IPS-20b (cell line): ENCODE results near the gene IPCEF1.
"Not testable (repeated sequence)": the region's sequence is repeated elsewhere in the genome, so short reads cannot be mapped to it uniquely, and the experiment has no call there.

Experiments
- H3K27ac ChIP-seq: one replicate; pipeline ENCODE4 v1.5.1; 2013; ENCODE audit warnings: low read length
- H3K27me3 ChIP-seq: 2 replicates; pipeline ENCODE4 v1.6.1; 2013; ENCODE audit warnings: mild to moderate bottlenecking, low read length, inconsistent platforms; ENCODE audit not compliant: insufficient read depth
- H3K36me3 ChIP-seq: 2 replicates; pipeline ENCODE4 v1.6.1; 2013; ENCODE audit warnings: low read depth, mild to moderate bottlenecking, inconsistent platforms, low read length, moderate library complexity; ENCODE audit not compliant: insufficient read depth
- H3K4me1 ChIP-seq: 2 replicates; pipeline ENCODE4 v1.6.1; 2013; ENCODE audit warnings: mild to moderate bottlenecking, control low read depth, inconsistent platforms, low read length, moderate library complexity; ENCODE audit not compliant: insufficient read depth
- H3K4me3 ChIP-seq: 2 replicates; pipeline ENCODE4 v1.5.1; 2013; ENCODE audit warnings: mild to moderate bottlenecking, low read length, inconsistent platforms
- H3K9ac ChIP-seq: 2 replicates; pipeline ENCODE4 v1.6.1; 2013; ENCODE audit warnings: low read depth, mild to moderate bottlenecking, inconsistent platforms, low read length, moderate library complexity
- H3K9me3 ChIP-seq: 2 replicates; pipeline ENCODE4 v1.6.1; 2013; ENCODE audit warnings: mild to moderate bottlenecking, low read depth, low read length, inconsistent platforms; ENCODE audit not compliant: insufficient read depth

IPCEF1 gene

DNA sequence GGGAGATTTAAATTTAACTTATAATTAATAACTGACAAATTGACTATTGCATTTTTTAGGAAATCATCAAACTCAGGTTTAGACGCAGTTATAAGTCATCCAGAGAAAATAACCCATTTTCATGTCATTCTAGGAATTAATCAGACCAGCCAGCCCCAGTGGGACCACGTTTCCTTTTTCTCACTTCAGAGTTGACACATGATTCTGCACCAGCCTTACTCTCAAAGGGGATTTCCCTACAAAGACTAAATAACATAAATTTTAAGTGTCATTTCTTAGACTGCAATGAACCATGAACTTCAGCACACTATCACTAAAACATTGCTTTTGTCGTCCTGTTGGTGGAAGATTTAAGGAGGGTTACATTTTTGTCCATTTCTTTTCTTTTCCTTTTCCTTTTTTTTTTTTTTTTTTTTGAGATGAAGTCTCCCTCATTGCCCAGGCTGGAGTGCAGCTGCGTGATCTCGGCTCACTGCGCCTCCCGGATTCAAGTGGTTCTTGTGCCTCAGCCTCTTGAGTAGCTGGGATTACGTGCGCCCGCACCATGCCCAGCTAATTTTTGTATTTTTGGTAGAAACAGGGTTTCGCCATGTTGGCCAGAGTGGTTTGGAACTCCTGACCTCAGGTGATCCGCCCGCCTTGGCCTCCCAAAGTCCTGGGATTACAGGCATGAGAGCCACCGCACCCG, 3.6 kb downstream of the IPCEF1 start:
- Histone ChIP-seq H3K36me3 (no peaks in the 10 kb centered on the region), H3K9me3 (no peaks in the 10 kb centered on the region), H3K27me3 (no peaks in the 10 kb centered on the region), H3K27ac (no peak overlapping the region), H3K4me1 (no peaks in the 10 kb centered on the region), H3K4me3 (no peak overlapping the region), H3K9ac (no peak overlapping the region)

DNA sequence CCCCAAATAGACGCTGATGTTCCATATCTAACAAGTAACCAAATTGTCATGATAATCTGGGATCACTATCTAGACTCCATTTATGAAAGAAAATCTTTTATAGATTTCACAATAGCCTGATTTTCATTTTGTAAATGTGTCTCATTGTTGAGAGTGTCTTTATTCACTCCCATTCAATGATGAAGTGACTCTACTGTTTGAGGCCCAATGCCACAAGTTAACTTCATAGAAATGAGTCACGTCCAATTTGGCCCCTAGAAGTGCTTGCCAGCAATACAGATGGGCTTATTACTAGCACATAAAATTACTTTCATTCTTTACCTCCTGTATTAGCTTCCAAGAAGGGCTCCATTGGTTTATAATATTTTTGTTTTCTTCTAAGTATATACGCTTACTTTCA, 6.3 kb downstream of the IPCEF1 start:
- H3K4me1 ChIP-seq: no peaks in the 10 kb centered on the region
- H3K36me3 ChIP-seq: no peaks in the 10 kb centered on the region
- H3K4me3 ChIP-seq: no peak overlapping the region
- H3K27me3 ChIP-seq: no peaks in the 10 kb centered on the region
- H3K9ac ChIP-seq: no peak overlapping the region
- H3K27ac ChIP-seq: no peak overlapping the region
- no peaks in the 10 kb centered on the region for H3K9me3 ChIP-seq

DNA sequence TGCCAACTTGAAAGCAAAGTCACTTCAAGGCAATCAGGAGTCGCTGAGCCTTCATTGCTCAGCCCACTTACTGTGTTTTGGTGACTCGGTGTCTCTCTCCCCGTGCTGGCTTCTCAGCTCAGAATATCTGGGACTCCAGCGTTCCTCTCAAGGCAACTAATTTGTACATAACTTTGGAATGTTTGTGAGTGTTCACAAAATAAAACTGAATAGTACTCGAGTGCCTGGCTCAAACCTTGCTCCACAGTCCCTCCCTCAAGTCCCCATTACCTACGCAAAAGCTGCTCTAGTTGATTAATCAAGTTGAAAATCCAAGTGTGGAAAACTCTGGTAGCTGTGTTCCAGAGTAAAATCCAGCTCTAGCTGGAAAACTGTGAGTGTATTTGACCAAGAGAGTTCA, 8.6 kb downstream of the IPCEF1 start:
- Histone ChIP-seq H3K9me3 (no peaks in the 10 kb centered on the region), H3K36me3 (no peaks in the 10 kb centered on the region), H3K4me3 (no peak overlapping the region), H3K27me3 (no peaks in the 10 kb centered on the region), H3K9ac (no peak overlapping the region), H3K4me1 (peaks cover 9% of the 10 kb centered on the region; the same call in 1 of the 2 replicates), H3K27ac (no peak overlapping the region)

DNA sequence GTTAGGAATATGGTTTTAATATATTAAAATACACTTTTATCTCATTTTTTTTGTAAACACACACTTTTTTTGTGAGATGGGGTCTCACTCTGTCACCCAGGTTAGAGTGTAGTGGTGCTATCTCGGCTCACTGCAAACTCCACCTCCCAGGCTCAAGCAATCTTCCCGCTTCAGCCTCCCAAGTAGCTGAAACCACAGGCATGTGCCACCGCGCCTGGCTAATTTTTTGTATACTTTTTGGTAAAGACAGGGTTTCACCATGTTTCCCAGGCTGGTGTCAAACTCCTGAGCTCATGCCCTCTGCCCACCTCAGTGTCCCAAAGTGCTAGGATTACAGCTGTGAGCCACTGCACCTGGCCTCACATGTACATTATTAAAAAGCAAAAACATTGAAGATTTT, 10.8 kb downstream of the IPCEF1 start:
- Histone ChIP-seq H3K27me3 (no peaks in the 10 kb centered on the region), H3K9me3 (no peaks in the 10 kb centered on the region), H3K4me1 (peaks cover 22% of the 10 kb centered on the region), H3K9ac (no peak overlapping the region), H3K27ac (no peak overlapping the region), H3K36me3 (no peaks in the 10 kb centered on the region), H3K4me3 (no peak overlapping the region)

DNA sequence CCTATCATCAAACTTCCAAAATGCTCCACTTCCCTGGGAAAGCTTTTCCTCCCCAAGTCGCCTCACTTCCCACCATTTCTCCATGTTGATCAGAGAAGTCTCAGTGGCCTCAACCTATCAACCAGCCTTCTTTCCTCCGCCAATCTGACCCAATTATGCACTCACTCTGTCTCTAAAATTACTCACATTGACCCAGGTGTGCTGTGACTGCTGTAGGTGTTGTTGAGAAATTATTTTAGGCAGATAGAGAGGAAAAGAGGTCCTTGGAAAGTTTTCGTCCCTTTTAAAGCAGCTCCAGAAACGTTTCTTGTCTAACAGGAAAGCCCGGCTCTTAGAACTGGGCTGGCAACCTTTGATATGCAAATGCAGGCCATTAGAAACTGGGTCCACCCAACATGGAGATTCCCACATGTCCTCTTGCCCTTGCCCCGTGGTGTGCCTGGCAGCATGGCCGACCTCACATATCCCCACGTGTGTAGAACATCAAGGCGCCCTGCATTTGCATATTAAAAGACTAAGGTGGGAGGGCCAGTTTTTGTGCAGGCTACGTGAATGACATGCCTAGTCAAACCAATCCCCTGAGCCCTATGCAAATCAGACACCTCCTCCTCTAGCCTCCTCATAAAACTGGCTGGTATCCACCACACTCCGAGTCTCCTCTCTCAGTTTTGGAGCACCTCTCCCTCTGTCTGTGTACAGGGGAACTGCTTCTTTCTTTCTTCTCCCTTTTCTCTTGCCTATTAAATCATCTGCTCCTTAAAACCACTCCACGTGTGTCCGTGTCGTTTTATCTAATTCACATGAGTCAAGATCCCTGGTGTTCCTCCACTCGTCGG, 12.9 kb downstream of the IPCEF1 start:
- peak overlapping the region; percentile 38; the same call in 1 of the 2 replicates for H3K9ac ChIP-seq
- peak overlapping the region; percentile 35 for H3K4me3 ChIP-seq
- no peaks in the 10 kb centered on the region for H3K36me3 ChIP-seq
- no peak overlapping the region for H3K27ac ChIP-seq
- peaks cover 22% of the 10 kb centered on the region for H3K4me1 ChIP-seq
- H3K27me3 ChIP-seq: no peaks in the 10 kb centered on the region
- no peaks in the 10 kb centered on the region for H3K9me3 ChIP-seq

- no peak overlapping the region for H3K27ac ChIP-seq
- H3K36me3 ChIP-seq: no peaks in the 10 kb centered on the region
- H3K4me3 ChIP-seq: no peak overlapping the region
- peaks cover 22% of the 10 kb centered on the region for H3K4me1 ChIP-seq
- no peaks in the 10 kb centered on the region for H3K27me3 ChIP-seq
- no peaks in the 10 kb centered on the region for H3K9me3 ChIP-seq
- no peak overlapping the region for H3K9ac ChIP-seq
These were observed 14.7 kb downstream of the IPCEF1 start for GRCh38 chr6:154341871-154342270.

GRCh38 chr6:154341336-154341735, 15.3 kb downstream of the IPCEF1 start:
- Histone ChIP-seq H3K36me3 (no peaks in the 10 kb centered on the region), H3K27ac (no peak overlapping the region), H3K4me3 (no peak overlapping the region), H3K9ac (no peak overlapping the region), H3K9me3 (no peaks in the 10 kb centered on the region), H3K27me3 (no peaks in the 10 kb centered on the region), H3K4me1 (peaks cover 22% of the 10 kb centered on the region)

DNA sequence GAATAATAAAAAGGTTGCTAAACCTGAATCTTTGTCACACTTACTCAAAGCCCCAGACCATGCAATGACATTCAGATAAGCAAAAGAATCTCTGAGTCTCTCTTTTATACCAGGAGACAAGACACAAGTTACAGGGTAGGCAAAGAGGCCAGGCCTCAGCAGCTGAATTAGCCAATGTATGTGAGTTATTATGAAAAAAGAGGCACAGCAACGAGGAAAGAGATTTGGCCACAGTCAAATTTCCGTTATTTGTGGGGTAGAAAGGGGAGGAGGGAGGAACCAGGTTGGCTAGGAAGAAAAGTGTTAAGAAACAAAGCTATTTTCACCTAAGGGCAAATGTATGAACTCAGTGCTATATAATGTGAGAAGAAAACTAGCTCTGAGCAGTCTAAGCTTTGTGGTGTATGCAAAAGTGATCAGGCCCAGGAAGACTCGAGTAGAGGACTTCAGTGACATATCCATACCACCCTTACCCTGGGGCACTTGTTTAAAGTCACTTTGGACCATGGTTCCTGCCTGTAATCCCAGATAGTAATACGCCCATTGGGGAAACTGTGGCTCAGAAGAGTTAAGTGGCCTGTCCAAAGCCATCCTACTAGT, 19.1 kb downstream of the IPCEF1 start:
- Histone ChIP-seq H3K4me1 (peaks cover 13% of the 10 kb centered on the region), H3K27me3 (no peaks in the 10 kb centered on the region), H3K4me3 (no peak overlapping the region), H3K27ac (no peak overlapping the region), H3K9ac (no peak overlapping the region), H3K9me3 (no peaks in the 10 kb centered on the region), H3K36me3 (no peaks in the 10 kb centered on the region)

GRCh38 chr6:154334147-154334546, 22.5 kb downstream of the IPCEF1 start:
- H3K9me3 ChIP-seq, H3K27ac ChIP-seq, H3K27me3 ChIP-seq, H3K4me3 ChIP-seq, H3K4me1 ChIP-seq, H3K9ac ChIP-seq, H3K36me3 ChIP-seq: not testable (repeated sequence)

DNA sequence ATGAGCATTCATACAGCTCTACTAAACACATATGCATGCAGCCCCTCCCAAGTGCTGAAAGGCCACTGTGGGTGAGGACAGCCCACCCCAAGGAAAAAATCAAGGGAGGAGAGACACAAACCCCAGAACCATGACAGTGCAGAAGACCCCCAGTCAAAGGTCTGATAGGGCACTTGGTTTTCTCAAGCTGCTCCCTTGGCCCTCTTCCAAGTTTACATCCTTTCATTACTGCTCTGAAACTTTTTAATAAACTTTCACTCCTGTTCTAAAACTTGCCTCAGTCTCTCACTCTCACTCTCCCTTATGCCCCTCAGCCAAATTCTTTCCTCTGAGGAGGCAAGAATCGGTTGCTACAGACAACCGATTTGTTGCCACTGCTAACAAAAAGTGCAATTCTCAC, 24.9 kb downstream of the IPCEF1 start:
- H3K9ac ChIP-seq: no peak overlapping the region
- H3K27ac ChIP-seq: no peak overlapping the region
- H3K4me3 ChIP-seq: no peak overlapping the region
- H3K36me3 ChIP-seq: no peaks in the 10 kb centered on the region
- no peaks in the 10 kb centered on the region for H3K9me3 ChIP-seq
- H3K4me1 ChIP-seq: peaks cover 3% of the 10 kb centered on the region; the same call in 1 of the 2 replicates
- H3K27me3 ChIP-seq: no peaks in the 10 kb centered on the region

- H3K27ac ChIP-seq: no peak overlapping the region
- peak overlapping the region; percentile 11; the same call in 1 of the 2 replicates for H3K9ac ChIP-seq
- peaks cover 3% of the 10 kb centered on the region; the same call in 1 of the 2 replicates for H3K4me1 ChIP-seq
- H3K9me3 ChIP-seq: no peaks in the 10 kb centered on the region
- no peaks in the 10 kb centered on the region for H3K36me3 ChIP-seq
- no peaks in the 10 kb centered on the region for H3K27me3 ChIP-seq
- no peak overlapping the region for H3K4me3 ChIP-seq
These were observed 27.0 kb downstream of the IPCEF1 start for GRCh38 chr6:154329350-154330170.
